Fibroblast of gingiva (primary cell): ENCODE results near the gene FIS1.
"Not testable (repeated sequence)": the region's sequence is repeated elsewhere in the genome, so short reads cannot be mapped to it uniquely, and the experiment has no call there.

ENCODE experiments used
- DNase-seq: peaks from one replicate; pipeline ENCODE4 v3.0.0-alpha.2; 2011; ENCODE audit warnings: low read depth

FIS1 gene

DNA sequence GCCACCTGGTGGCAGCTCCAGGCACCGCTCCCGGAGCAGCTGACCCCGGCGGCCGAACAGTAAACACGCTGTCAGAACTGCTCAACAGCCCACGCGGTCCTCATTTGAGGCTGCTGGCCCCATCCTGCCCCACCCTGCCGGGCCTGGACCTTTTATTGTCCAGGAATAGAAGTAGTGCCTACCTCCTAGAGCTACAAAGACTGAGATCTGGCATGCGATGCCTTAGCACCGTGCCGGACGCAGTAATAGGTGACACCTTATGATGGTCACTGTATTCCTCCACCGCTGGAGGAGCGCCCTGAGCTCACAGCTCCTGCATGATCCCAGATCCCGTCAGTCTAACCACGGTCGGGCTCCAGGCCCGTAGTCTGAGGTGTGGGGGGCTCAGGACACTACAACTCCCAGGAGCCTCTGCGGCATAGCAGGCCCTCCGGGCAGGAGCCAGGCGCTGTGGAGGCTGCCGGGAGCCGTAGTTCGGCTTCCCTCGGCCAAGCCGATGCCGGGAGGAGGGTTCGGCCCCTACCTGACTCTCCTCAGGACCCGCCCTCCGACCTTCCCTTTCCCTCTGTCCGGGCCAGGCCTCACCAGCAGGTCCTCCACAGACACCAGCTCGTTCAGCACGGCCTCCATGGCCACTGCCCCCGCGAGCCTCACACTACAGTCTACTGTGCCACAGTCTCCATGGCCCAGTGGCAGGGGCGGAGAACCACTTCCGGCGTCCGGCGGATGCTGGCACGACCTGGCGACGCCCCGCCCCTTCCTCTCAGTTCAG lies at the start of gene FIS1:
FIS1 (minus strand) TSS at position 707 of the 772 bp plus-strand sequence; CDS start at position 630, 77 bp downstream.
- DNase-seq: peak; percentile 85

DNA sequence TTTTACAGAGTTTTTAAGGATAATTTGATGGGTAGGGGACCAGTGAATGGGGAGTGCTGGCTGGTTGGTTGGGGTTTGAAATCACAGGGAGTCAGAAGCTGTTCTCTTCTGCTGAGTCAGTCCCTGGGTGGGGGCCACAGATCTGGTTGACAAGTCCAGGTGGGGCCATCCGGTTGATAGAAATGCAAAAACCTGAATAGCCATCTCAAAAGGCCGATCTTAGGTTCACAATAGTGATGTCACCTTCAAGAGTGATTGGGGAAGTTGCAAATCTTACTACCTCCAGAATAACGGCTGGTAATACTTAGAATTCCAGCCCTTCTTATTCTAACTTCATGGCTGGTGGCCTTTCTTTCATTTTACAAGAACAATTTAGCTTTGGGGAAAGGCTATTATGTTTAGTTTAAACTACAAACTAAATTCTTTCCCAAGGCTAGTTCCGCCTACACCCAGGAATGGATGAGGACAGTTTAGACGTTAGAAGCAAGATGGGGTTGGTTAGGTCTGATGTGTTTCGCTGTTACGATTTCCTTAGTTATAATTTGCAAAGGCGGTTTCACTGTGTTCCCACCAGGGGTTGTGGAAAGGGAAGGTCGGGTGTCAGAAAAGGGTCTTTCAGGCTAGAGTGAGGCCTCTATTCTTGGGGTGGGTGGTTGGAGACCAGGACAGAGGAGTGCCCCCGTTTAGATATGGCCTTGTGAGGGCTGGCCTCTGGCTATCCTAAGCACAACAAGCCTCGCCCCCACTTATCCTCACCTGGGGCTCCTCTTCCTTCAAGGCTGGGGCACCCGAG lies 49.4 kb upstream of the FIS1 start:
- DNase-seq: no peak

DNA sequence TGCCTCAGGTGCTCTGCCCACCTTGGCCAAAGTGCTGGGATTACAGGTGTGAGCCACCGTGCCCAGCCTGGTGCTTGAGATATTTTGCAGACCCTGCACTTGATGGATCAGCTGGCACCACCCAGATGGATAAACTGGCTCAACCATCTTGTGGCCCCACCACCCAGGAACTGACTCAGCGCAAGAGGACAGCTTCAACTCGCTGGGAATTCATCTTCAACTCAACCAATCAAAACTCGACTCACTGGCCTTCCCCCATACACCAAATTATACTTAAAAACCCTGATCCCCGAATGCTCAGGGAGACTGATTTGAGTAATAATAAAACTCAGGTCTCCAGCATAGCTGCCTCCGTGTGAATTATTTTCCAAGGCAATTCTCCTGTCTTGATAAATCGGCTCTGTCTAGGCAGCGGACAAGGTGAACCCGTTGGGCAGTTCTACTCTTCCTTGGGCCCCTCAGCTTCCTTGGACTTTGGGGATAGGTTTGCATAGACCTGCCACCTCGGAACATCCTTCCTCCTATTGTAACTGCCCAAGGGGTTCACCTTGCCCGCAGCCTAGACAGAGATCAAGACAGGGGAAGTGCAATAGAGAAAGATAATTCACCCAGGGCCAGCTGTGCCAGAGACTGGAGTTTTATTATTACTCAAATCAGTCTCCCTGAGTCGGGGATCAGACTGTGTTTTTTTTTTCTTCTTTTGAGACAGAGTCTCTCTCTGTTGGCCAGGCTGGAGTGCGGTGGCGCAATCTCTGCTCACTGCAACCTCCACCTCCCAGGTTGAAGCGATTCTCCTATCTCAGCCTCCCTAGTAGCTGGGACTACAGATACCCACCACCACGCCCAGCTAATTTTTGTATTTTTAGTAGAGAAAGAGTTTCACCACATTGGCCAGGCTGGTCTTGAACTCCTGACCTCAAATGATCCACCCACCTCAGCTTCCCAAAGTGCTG lies 48.5 kb upstream of the FIS1 start:
- DNase-seq: not testable (repeated sequence)

DNA sequence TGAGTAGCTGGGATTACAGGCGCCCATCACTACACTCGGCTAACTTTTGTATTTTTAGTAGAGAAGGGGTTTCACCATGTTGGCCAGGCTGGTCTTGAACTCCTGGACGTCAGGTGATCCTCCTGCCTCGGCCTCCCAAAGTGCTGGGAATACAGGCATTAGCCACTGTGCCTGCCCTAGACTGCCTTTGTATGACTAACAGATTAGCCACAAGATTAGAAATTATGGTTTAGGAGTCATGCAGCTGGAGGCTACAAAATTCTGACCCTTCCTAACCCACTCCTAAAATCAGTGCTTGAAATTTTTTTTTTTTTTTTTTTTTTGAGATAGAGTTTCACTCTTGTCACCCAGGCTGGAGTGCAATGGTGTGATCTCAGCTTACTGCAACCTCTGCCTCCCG lies 47.7 kb upstream of the FIS1 start:
- DNase-seq: not testable (repeated sequence)

DNA sequence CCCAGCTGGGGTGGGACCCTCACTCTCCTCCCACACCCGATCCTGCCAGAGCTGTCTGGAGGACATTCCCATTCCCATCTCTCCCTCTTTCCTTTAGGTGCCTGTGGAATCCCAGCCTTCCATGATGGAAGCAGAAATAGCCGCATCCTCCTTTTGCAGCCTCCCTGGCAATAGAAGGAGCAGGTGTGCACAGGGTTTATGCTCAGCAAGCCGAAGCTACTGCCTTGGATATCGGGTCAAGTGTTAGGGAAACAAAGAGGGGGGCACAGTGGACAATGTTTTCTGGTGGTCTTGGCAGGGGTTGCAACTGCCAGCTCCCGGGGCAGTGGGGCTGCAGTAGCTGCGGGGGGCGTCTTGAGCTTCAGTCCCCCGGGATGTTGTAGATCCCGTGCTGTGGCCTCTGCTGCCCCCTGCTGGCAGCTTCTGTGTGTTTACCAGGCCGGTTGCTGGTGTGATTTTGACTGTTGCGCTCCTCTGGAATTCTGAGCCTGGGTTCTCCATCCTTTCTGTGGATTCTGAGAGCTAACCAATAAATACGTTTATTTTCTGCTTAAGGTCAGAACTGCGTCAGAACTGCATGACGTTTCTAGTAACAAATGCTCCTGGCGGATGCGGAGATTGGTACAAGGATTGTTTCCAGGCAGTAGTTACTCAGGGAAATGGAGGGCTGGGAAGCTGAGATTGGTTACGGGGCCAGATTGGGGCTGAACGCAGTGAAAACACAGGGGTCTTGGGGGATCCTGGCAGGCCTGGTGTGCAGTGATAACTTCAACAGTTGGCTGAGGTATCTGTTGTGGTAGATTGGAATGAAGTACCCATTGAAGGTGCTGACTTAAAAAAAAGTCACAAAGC lies 45.5 kb upstream of the FIS1 start:
- not testable (repeated sequence) for DNase-seq

DNA sequence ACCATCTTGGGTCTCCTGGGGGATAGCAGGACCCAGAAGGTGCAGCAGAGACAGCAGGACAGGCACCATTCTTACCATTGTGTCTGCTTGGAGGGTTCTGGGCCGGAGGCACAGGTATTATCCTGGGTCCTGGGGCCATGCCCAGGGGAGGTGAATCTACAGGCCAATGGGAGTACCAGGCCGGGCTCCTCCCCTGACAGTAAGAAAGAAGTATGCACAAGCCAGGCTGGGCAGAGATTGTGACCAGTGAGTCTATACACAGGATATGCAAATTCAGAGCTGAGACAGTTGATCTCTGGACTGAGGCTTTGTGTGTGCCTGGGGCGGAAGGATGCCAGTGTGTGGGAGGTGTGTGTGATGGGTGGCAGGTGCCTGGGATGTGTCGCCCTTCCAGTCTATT lies 44.8 kb upstream of the FIS1 start:
- DNase-seq: not testable (repeated sequence)

DNA sequence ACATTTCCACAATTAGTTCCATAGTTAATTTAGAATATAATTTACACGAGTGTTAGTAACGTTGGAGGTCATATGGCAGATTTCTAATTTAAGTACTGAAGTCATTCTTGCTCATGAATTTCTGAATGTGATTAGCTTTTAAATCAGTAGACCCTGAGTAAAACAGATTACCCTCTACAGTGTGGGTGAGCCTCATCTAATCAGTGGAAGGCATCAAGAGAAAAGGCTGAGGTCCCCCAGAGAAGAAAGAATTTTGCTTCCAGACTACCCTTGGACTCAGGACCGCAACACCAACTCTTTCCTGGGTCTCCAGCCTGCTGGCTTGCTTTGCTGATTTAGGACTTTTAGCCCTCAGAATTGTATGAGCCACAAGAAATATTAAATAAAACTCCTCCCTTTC lies 43.6 kb upstream of the FIS1 start:
- DNase-seq: no peak

DNA sequence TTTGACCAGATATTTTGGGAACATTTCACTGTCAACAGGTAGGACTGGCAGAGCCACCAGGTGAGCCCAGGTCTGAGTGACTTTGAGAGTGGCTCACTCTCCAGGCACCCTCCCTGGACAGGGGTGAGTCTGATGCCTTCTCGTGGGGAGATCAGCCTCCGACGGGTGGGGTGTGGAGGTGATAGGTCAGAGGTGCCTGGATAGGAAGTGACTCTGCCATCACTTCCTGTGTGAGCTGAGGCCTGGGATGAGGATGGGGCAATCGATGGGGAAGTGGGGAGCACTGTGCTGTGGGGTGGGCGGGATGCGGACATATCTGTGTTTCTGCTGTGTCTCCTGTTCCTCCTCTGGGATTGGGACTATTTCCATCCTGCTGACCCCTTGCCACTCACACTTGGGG lies 42.2 kb upstream of the FIS1 start:
- DNase-seq: no peak

DNA sequence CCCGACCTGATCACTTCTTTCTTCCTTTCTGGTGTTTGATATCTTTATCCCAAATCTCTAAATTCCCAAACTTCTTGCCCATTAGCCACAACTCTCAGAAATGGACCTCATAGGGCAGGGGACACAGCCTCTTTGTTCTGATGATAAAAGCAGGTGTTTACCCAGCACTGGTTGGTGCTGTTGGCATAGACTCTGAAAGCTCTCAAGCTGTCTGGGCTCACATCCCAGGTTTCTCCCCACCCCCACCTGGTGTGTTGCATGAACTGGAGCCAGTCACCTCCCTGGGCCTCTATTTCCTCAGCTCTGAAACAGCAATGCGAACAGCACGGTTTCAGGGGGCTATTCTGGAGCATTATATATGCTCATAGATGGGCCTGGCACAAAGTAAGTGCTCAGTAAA lies 41.0 kb upstream of the FIS1 start:
- not testable (repeated sequence) for DNase-seq

DNA sequence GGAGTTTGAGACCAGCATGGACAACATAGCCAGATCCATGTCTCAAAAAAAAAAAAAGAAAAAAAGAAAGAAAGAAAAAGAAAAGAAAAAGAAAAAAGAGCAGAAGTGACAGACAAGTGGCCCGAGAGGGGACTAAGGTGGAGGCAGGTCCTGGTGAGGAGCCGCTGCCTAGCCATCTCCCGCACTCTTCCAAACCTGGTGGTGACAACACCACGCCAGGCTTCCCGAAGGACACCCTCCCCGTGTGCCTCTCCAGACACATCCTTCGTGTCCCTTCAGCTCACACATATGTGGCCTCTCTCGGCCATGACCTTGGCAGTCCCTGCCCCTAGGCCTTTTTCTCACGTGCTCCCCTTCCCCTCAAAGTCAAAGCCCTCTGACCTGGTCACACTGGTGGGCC lies 40.3 kb upstream of the FIS1 start:
- no peak for DNase-seq

DNA sequence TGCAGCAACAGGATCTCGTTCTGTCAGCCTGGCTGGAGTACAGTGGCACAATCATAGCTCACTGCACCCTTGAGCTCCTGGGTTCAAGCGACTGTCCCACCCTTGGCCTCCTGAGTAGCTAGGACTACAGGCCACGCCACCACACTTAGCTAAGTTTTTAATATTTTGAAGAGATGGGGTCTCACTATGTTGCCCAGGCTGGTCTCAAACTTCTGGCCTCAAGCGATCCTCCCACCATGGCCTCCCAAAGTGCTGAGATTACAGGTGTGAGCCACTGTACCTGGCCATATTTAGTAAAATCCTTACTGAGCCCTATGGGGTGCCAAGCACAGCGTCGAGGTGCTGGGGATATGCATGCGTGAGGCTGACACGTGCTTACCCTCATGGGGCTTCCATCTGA lies 36.0 kb upstream of the FIS1 start:
- not testable (repeated sequence) for DNase-seq

DNA sequence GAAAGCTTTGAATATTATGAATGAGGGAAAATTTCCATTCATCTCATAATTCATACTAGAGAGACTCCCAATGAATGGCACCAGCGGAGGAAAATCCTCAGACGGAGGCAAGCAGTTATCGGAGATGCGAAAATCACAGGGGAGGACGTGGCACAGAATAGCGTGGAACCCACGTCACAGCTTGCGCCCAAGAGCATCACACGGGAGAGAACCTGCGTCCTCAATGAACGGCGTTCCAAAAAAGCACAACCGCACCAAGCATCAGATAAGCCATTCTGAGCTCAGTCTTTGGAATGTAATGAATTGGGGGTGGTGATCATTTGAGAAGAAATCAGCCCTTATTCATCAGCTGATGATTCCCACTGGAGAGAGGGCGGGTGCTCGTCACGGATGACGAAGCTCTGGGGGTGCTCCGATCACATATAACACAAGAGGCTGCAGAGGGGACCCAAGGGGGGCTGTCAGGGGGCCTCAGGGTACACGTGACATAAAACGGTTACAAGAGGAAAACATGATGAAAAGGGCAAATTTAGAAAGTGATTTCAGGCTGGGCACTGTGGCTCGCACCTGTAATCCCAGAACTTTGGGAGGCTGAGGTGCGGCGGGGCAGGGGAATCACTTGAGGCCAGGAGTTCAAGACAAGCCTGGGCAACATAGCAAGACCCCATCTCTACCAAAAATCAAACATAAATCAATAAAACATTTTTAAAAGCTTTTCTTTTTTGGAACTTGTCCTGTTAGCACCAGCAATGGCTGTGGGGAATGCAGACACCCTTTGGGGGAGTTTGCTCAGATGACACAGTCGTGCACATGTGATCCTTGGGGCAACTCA lies 33.8 kb upstream of the FIS1 start:
- no peak for DNase-seq

DNA sequence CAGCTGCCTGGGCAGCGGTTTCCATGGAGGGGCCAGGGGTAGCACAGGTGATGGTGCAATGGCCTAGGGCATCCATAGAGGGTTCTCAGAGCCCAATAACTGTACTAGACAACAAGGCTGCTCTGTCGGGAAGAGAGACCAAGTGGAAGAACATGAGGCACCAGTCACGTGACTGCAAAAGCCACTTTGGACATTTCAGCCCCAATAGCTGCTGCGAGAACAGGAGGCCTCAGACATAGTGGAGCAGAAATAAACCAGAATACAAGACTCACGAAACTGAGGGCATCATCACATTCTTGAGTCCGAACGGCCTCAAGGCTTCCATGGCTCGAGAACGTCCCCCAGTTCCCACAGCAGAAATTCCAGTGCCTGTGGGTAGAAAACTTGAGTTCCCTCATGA lies 32.3 kb upstream of the FIS1 start:
- no peak for DNase-seq

DNA sequence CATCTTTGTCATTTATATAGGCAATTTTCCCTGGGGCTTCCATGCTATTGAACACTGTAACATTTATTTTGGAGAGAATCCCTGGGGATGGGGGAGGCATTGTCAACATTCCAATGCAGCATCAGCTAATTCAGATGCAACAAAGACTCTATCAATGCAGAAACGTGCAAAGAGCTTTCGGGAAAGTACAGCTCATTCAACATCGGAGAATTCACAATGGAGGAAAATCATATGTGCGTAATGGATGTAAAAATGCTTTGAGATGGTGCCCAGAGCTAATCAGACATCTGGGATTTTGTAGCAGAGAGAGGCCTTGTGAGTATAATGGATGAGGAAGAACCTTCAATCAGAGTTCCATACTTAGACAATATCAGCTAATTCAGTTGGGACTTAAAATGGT lies 28.3 kb upstream of the FIS1 start:
- no peak for DNase-seq

DNA sequence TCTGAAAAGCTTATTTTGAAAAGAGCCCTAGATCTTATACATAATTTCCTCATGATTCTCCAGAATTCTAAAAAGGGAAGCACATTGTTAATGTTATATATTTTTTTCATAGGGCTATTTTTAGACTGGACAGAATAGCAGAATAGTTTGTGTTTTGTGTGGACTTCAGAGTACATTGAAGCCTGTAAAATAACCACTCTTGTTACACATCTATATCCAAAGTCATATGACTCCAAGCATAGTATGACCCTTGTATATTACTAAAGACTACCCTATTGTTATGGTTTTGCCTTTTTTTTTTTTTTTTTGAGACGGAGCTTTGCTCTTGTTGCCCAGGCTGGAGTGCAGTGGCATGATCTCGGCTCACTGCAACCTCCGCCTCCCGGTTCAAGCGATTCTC lies 26.1 kb upstream of the FIS1 start:
- no peak for DNase-seq

DNA sequence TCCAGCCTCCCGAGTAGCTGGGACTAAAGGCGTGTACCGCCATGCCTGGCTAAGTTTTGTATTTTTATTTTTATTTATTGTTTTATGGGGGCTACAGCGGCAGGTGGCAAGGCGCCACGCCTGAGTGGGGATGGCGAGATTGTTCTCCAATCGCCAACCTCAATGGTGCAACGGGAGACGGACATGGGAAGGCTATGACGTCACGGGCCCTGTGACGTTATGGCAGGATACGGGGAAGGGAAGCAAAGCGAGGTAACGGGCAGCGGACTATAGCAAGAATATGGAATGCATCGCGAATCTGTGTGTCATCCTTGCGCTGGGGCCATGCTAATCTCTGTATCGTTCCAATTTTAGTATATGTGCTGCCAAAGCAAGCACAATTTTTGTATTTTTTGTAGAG lies 24.8 kb upstream of the FIS1 start:
- DNase-seq: no peak

DNA sequence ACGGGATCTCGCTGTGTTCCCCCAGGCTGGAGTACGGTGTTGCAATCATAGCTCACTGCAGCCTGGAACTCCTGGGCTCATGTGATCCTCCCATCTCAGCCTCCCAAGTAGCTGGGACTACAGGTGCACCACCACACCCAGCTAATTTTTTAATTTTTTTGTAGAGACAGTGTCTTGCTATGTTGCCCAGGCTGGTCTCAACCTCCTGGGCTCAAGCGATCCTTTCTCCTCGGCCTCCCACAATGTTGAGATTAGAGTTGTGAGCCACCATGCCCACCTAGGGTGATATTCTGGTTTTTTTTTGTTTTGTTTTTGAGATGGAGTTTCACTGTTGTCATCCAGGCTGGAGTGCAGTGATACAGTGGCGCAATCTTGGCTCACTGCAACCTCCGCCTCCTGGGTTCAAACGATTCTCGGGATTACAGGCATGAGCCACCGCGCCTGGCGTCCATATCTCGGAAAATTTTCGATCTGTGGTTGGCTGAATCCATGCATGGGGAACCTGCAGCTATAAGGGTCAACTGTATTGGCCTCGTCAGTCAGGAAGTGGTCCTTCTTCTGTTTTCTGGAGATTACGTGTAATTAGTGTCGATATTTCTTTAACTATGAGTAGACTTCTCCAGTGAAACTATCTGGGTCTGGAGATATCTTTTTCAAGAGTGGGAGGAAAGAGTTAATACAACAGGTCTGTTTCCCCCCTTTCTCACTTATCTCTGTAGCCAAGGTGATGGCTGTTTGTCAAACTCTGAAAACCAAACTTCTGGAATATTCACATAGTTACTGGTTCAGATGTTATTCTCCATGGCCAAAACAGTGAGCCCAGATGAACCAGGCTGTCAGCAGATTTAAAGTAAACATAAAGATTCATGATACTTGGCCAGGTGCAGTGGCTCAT lies 21.0 kb upstream of the FIS1 start:
- no peak for DNase-seq

DNA sequence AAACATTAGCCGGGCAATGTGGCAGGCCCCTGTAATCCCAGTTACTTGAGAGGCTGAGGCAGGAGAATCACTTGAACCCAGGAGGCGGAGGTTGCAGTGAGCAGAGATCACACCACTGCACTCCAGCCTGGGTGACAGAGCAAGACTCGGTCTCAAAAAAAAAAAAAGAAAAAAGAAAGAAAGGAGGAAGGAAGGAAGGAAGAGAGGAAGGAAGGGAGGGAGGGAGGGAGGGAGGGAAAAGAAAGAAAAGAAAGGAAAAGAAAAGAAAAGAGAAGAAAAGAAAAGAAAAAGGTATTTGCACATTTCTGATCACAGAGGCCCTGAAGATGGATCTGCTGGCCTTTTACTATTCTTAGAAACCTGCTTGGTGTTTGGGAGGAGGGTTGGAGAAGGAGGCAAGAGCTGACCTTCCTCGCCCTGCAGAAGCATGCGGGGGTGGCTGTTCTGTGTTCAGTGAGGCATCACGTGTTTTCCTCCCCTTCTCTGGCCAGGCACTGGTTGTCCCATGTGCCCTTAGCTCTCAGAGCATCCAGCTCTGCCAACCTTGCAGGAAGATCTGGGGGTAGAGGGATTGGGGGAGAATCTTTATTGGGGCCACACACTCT lies 19.3 kb upstream of the FIS1 start:
- DNase-seq: not testable (repeated sequence)

DNA sequence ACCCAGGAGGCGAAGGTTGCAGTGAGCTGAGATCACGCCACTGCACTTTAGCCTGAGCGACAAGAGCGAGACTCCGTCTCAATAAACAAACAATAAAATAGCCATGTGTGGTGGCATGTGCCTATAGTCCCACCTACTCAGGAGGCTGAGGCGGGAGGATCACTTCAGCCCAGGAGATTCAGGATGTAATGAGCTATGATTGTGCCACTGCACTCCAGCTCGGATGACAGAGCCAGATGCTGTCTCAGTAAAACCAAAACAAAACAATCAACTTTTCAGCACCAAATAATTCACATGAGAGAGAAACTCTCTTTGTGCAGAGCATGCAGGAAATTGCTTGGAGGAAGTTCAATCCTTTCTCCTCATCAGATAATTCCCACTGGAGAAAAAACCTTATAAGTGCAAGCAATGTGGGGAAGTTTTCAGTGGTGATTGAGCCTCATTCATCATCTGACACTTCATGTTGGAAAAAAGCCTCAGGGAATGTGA lies 13.4 kb upstream of the FIS1 start:
- DNase-seq: no peak
